Measurements from ENCODE around the gene ESR2. TPM values are rescaled to one million over a fixed set of nuclear protein-coding genes. Genes with fewer than 3 reads are reported as not detected.

The ESR2 gene
- total RNA-seq, 2 donors from 2014 or later = 0.29 to 0.42 TPM

DNA sequence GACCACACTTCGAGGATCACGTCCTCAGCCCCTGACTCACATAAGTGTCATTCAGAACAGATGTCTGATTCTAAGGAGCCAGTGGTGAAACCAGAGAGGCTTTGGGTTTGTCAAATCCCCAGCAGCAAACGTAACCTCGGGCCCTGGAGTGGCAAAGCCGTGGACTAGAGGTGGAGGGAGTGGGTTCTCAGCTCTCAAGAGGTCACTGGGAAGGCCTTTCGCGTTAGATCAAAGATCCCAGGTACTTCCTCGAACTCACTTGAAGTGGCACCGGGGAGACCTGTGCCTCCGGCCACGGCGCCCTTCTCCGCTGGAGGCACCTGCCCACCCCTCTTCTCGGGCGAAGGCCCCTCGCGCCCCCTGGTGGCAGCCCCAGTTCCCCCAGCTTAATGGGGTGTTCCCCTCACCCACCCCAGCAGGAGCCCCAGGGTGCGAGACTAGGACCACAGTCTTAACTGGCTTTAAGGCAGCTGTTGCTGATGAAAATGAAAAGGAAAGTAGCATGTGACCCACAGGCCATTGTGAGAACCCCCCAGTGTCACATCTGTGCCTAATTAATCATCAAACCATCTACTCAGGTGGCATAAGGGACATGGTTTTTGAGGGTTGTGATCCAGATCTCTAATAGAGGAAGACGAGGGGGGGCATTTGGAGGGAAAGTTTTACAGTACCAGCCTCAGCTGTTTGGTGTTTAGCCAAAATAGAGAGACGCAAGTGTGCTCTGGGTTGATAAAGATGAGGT is 672 bp upstream of the ESR2 start:
- Mint-ChIP-seq H3K27ac (no peak overlapping the region), H3K27me3 (peaks cover 26% of the 10 kb centered on the region), H3K36me3 (ENCODE audit: low read depth) (no peaks in the 10 kb centered on the region), H3K4me3 (peak overlapping the region; percentile 86), H3K4me1 (peaks cover 8% of the 10 kb centered on the region)
- no peaks in the 10 kb centered on the region for H3K9me3 ChIP-seq (ENCODE audit: control insufficient read depth, low read length, poor library complexity, severe bottlenecking)
- peak; percentile 59 to 81 (median 68) for DNase-seq
- ATAC-seq = peak; percentile 88

DNA sequence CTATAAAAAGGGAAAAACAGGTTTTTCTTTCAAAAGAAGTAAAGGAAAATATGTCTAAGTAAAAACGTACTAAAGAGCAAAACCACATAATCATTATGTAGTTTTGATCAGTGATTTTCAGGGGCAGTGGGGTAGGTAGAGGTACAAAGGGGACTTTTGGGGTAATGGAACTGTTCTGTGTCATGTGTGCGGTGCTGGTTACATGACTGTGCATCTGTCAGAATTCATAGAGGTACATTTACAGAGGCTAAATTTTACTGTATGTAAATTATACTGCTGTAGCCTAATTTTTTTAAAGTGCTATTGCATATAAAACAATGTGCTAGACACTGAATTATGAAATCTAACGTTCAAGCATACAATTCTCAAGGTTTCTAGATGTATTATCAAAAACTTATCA is 2.0 kb downstream of the ESR2 start:
- Mint-ChIP-seq H3K27ac (no peak overlapping the region), H3K4me3 (no peak overlapping the region), H3K27me3 (peaks cover 8% of the 10 kb centered on the region), H3K36me3 (ENCODE audit: low read depth) (no peaks in the 10 kb centered on the region), H3K4me1 (peaks cover 8% of the 10 kb centered on the region)
- no peak for DNase-seq
- H3K9me3 ChIP-seq (ENCODE audit: control insufficient read depth, low read length, poor library complexity, severe bottlenecking) = no peaks in the 10 kb centered on the region
- ATAC-seq = no peak

GRCh38 chr14:64289571-64289970 is 4.6 kb downstream of the ESR2 start:
- no peak overlapping the region for H3K27ac Mint-ChIP-seq
- H3K27me3 Mint-ChIP-seq = no peaks in the 10 kb centered on the region
- ATAC-seq = no peak
- peaks cover 5% of the 10 kb centered on the region for H3K4me1 Mint-ChIP-seq
- H3K36me3 Mint-ChIP-seq (ENCODE audit: low read depth) = no peaks in the 10 kb centered on the region
- no peaks in the 10 kb centered on the region for H3K9me3 ChIP-seq (ENCODE audit: control insufficient read depth, low read length, poor library complexity, severe bottlenecking)
- H3K4me3 Mint-ChIP-seq = no peak overlapping the region
- DNase-seq = no peak

GRCh38 chr14:64281805-64282204 is 12.4 kb downstream of the ESR2 start:
- peaks cover 8% of the 10 kb centered on the region for H3K4me1 Mint-ChIP-seq
- H3K4me3 Mint-ChIP-seq = no peak overlapping the region
- DNase-seq (no peak), ATAC-seq (no peak)
- peak overlapping the region; percentile 84 for H3K27ac Mint-ChIP-seq
- no peaks in the 10 kb centered on the region for H3K27me3 Mint-ChIP-seq
- no peaks in the 10 kb centered on the region for H3K9me3 ChIP-seq (ENCODE audit: control insufficient read depth, low read length, poor library complexity, severe bottlenecking)
- H3K36me3 Mint-ChIP-seq (ENCODE audit: low read depth) = peaks cover 2% of the 10 kb centered on the region

GRCh38 chr14:64279704-64280668 is 14.2 kb downstream of the ESR2 start:
- Mint-ChIP-seq H3K36me3 (ENCODE audit: low read depth) (peaks cover 5% of the 10 kb centered on the region), H3K4me1 (peaks cover 8% of the 10 kb centered on the region), H3K27me3 (peaks cover 5% of the 10 kb centered on the region), H3K27ac (no peak overlapping the region), H3K4me3 (no peak overlapping the region)
- H3K9me3 ChIP-seq (ENCODE audit: control insufficient read depth, low read length, poor library complexity, severe bottlenecking) = no peaks in the 10 kb centered on the region
- no peak for ATAC-seq
- no peak for DNase-seq

GRCh38 chr14:64278458-64278857 is 15.7 kb downstream of the ESR2 start:
- Mint-ChIP-seq H3K27ac (no peak overlapping the region), H3K36me3 (ENCODE audit: low read depth) (peaks cover 5% of the 10 kb centered on the region), H3K27me3 (peaks cover 5% of the 10 kb centered on the region), H3K4me1 (peaks cover 8% of the 10 kb centered on the region), H3K4me3 (no peak overlapping the region)
- no peaks in the 10 kb centered on the region for H3K9me3 ChIP-seq (ENCODE audit: control insufficient read depth, low read length, poor library complexity, severe bottlenecking)
- ATAC-seq = no peak
- DNase-seq = no peak

DNA sequence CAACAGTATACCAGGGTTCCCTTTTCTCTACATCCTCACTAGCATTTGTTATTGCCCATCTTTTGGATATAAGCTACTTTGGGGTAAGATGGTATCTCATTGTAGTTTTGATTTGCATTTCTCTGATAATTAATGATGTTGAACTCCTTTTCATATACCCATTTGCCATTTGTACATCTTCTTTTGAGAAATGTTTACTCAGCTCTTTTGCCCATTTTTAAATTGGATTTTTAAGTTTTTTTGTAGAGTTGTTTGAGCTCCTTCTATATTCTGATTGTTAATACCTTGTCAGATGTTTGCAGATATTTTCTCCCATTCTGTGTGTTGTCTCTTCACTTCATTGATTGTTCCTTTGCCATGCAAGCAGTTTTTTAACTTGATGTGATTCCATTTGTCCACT is 22.2 kb downstream of the ESR2 start:
- H3K9me3 ChIP-seq (ENCODE audit: control insufficient read depth, low read length, poor library complexity, severe bottlenecking) = no peaks in the 10 kb centered on the region
- Mint-ChIP-seq H3K27me3 (peaks cover 5% of the 10 kb centered on the region), H3K4me3 (no peak overlapping the region), H3K36me3 (ENCODE audit: low read depth) (peaks cover 3% of the 10 kb centered on the region), H3K4me1 (peaks cover 7% of the 10 kb centered on the region), H3K27ac (no peak overlapping the region)
- no peak for DNase-seq
- ATAC-seq = no peak

- no peaks in the 10 kb centered on the region for H3K27me3 Mint-ChIP-seq
- no peak for ATAC-seq
- H3K4me3 Mint-ChIP-seq = no peak overlapping the region
- H3K36me3 Mint-ChIP-seq (ENCODE audit: low read depth) = no peaks in the 10 kb centered on the region
- no peaks in the 10 kb centered on the region for H3K9me3 ChIP-seq (ENCODE audit: control insufficient read depth, low read length, poor library complexity, severe bottlenecking)
- H3K27ac Mint-ChIP-seq = peak overlapping the region; percentile 2
- DNase-seq = no peak
- H3K4me1 Mint-ChIP-seq = peaks cover 13% of the 10 kb centered on the region
Measured at GRCh38 chr14:64266239-64266638, 27.9 kb downstream of the ESR2 start.

DNA sequence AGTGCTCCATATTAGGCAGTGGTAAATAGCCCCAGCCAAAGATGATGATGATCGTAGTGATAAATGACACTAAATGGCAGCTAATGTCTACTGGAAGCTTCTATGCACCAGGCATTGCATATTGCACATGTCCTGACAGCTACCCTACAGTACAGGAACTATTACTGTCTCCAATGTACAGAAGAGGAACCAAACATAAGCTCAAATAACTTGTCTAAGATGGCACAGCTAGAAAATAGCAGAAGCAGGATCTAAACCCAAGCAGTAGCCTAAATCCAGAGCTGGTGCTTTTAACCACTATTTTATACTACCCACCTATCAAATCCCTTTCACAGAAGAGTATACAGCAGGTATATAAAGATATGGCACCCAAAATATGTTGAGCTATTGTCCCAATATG is 28.9 kb downstream of the ESR2 start:
- DNase-seq (no peak), ATAC-seq (no peak)
- Mint-ChIP-seq H3K27me3 (no peaks in the 10 kb centered on the region), H3K36me3 (ENCODE audit: low read depth) (no peaks in the 10 kb centered on the region), H3K4me3 (no peak overlapping the region), H3K4me1 (peaks cover 13% of the 10 kb centered on the region), H3K27ac (no peak overlapping the region)
- H3K9me3 ChIP-seq (ENCODE audit: control insufficient read depth, low read length, poor library complexity, severe bottlenecking) = no peaks in the 10 kb centered on the region

GRCh38 chr14:64260418-64260817 is 33.8 kb downstream of the ESR2 start:
- Mint-ChIP-seq H3K27ac (no peak overlapping the region), H3K4me3 (no peak overlapping the region), H3K27me3 (no peaks in the 10 kb centered on the region)

DNA sequence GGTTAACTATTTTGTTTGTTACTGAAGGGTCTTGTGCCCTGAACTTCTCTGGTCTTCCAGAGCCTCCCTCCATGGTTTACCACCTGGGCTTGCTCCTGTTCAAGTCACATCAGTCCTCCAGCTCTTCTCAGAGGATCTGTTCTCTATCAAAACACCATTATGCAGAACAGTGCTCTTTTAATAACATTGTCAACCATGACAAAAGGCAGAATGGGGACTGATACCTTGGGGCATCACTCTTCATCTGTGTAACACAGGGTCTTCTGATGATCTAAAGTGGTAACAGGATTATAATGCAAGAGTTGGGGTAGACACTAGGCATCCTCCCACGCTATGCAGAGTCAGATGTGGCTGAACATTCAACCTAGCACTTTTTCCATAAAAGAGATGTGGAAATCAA is 38.4 kb downstream of the ESR2 start:
- Mint-ChIP-seq H3K27me3 (peaks cover 3% of the 10 kb centered on the region), H3K36me3 (ENCODE audit: low read depth) (no peaks in the 10 kb centered on the region), H3K4me3 (no peak overlapping the region), H3K27ac (no peak overlapping the region), H3K4me1 (no peaks in the 10 kb centered on the region)
- no peak for ATAC-seq
- DNase-seq = no peak
- no peaks in the 10 kb centered on the region for H3K9me3 ChIP-seq (ENCODE audit: control insufficient read depth, low read length, poor library complexity, severe bottlenecking)

More at GRCh38 chr14:64260418-64260817, 33.8 kb downstream of the ESR2 start:
- Mint-ChIP-seq H3K36me3 (ENCODE audit: low read depth) (no peaks in the 10 kb centered on the region), H3K4me1 (no peaks in the 10 kb centered on the region)
- ATAC-seq (no peak), DNase-seq (no peak)
- H3K9me3 ChIP-seq (ENCODE audit: control insufficient read depth, low read length, poor library complexity, severe bottlenecking) = no peaks in the 10 kb centered on the region

- Mint-ChIP-seq H3K4me3 (no peak overlapping the region), H3K27ac (no peak overlapping the region), H3K36me3 (ENCODE audit: low read depth) (peaks cover 4% of the 10 kb centered on the region), H3K27me3 (peaks cover 17% of the 10 kb centered on the region), H3K4me1 (peaks cover under 1% of the 10 kb centered on the region)
- ATAC-seq = no peak
- H3K9me3 ChIP-seq (ENCODE audit: control insufficient read depth, low read length, poor library complexity, severe bottlenecking) = no peaks in the 10 kb centered on the region
- no peak for DNase-seq
Measured at GRCh38 chr14:64253672-64254071, 40.5 kb downstream of the ESR2 start.

GRCh38 chr14:64249363-64249762 is 44.8 kb downstream of the ESR2 start:
- H3K4me3 Mint-ChIP-seq = no peak overlapping the region
- H3K9me3 ChIP-seq (ENCODE audit: control insufficient read depth, low read length, poor library complexity, severe bottlenecking) = no peaks in the 10 kb centered on the region
- no peak for ATAC-seq
- H3K27me3 Mint-ChIP-seq = peaks cover 37% of the 10 kb centered on the region
- DNase-seq = no peak
- H3K27ac Mint-ChIP-seq = no peak overlapping the region
- peaks cover 10% of the 10 kb centered on the region for H3K36me3 Mint-ChIP-seq (ENCODE audit: low read depth)
- peaks cover 2% of the 10 kb centered on the region for H3K4me1 Mint-ChIP-seq
